ENCODE results near the gene ALG2. TPM values are rescaled to one million over a fixed set of nuclear protein-coding genes. Genes with fewer than 3 reads are reported as not detected.

The ALG2 gene
- total and polyA plus RNA-seq, 2 of the 13 experiments (the other 11 are each of a cell fraction or from before 2014, with no cell fraction given): 46.2 to 49.0 TPM

GRCh38 chr9:99172124-99173091 is 49.3 kb downstream of the ALG2 start (continued):
- TF ChIP-seq ZXDC (CRISPR knock-in tag; IDR thresholded peaks at IDR 0.05) (no peak), KLF11 (CRISPR knock-in tag; IDR thresholded peaks at IDR 0.05) (no peak), ZNF841 (CRISPR knock-in tag; IDR thresholded peaks at IDR 0.05; ENCODE audit: borderline replicate concordance) (no peak), ZNF567 (CRISPR knock-in tag; IDR thresholded peaks at IDR 0.05; ENCODE audit: borderline replicate concordance) (no peak), RARA (CRISPR knock-in tag; IDR thresholded peaks at IDR 0.05) (peak; percentile 70; the same call in 1 of the 2 replicates), SCMH1 (CRISPR knock-in tag; IDR thresholded peaks at IDR 0.05; ENCODE audit: borderline replicate concordance) (no peak), ATAD3A (CRISPR knock-in tag; IDR thresholded peaks at IDR 0.05) (no peak), GATAD2A (CRISPR knock-in tag; IDR thresholded peaks at IDR 0.05) (peak; percentile 89), ZHX2 (IDR thresholded peaks at IDR 0.05; ENCODE audit: low read depth) (no peak), ZHX2 (CRISPR knock-in tag; IDR thresholded peaks at IDR 0.05; ENCODE audit: borderline replicate concordance) (no peak), MBD4 (IDR thresholded peaks at IDR 0.05; ENCODE audit: borderline replicate concordance, low read length) (no peak), RFX5 (IDR thresholded peaks at IDR 0.05; ENCODE audit: low read depth, low read length) (no peak), NCOA1 (CRISPR knock-in tag; IDR thresholded peaks at IDR 0.05) (no peak), STAG1 (CRISPR knock-in tag; IDR thresholded peaks at IDR 0.05) (no peak), DR1 (CRISPR knock-in tag; IDR thresholded peaks at IDR 0.05) (no peak), ELK4 (CRISPR knock-in tag; IDR thresholded peaks at IDR 0.05; ENCODE audit: borderline replicate concordance) (no peak), MXI1 (IDR thresholded peaks at IDR 0.05; ENCODE audit: borderline replicate concordance, low read depth, low read length) (no peak)

Measured in HepG2 (cell line).